Stimulated activated memory B cell treated with anti-CD40 and anti-IgM and Interleukin-4, amounts not matched to agents 10 μg/mL and 1 μg/mL and 100 μg/mL, for 72 hours (primary cell): Measurements from ENCODE around the gene SWAP70.
"Not testable (repeated sequence)": the region's sequence is repeated elsewhere in the genome, so short reads cannot be mapped to it uniquely, and the experiment has no call there.

Experiments used
- ATAC-seq: fragments of 150-1000 bp; cut with Tn5 transposase; 2 replicates; pipeline ENCODE4 v1.10.0; 2021
- H3K27ac Mint-ChIP-seq: one replicate; pipeline ENCODE4 v1.8.0; 2022; ENCODE audit warnings: mild to moderate bottlenecking, mixed read lengths
- H3K27me3 Mint-ChIP-seq: one replicate; pipeline ENCODE4 v1.8.0; 2022; ENCODE audit warnings: mixed read lengths
- H3K36me3 Mint-ChIP-seq: one replicate; pipeline ENCODE4 v1.8.0; 2022; ENCODE audit warnings: mixed read lengths
- H3K4me1 Mint-ChIP-seq: one replicate; pipeline ENCODE4 v1.8.0; 2022; ENCODE audit warnings: mixed read lengths
- H3K4me3 Mint-ChIP-seq: one replicate; pipeline ENCODE4 v1.8.0; 2022; ENCODE audit warnings: mild to moderate bottlenecking, moderate library complexity, mixed read lengths
- H3K9me3 Mint-ChIP-seq: one replicate; pipeline ENCODE4 v1.8.0; 2022; ENCODE audit warnings: mixed read lengths

SWAP70 gene

DNA sequence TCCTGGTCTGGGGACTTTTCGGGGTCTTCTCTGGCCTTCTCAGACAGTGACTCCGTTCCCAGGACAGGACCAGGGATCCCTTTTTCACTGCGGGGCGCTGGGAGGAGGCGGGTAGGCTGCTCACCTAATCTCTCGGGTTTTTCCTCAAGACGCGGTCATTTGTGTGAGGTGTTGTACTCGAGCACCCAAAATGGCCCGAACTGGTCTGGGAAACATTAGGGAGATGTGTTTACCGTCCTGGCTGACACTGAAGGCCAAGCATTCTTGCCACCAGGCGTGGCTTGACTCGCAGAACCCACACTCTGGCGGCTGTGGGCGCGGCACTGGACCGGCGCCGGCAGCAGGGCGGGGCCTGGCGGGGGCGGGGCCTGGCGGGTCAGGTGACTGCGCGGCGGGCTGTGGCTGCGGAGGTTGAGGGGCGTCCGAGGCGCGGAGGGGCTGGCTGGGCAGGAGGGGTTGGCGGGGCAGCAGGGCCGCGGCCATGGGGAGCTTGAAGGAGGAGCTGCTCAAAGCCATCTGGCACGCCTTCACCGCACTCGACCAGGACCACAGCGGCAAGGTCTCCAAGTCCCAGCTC, at the start of gene SWAP70:
Gene SWAP70, plus strand, starts transcription at position 379 of the 577 bp plus-strand sequence. Its CDS starts 103 bp downstream, at position 482.
- peaks cover 65% of the 10 kb centered on the region for H3K4me1 Mint-ChIP-seq
- ATAC-seq: peak; percentile 94
- peak within 1 kb of the TSS; percentile 97 for H3K4me3 Mint-ChIP-seq
- no peaks in the 10 kb centered on the region for H3K27me3 Mint-ChIP-seq
- H3K27ac Mint-ChIP-seq: peak within 1 kb of the TSS; percentile 99
- peaks cover 3% of the 10 kb centered on the region for H3K9me3 Mint-ChIP-seq
- H3K36me3 Mint-ChIP-seq: peaks cover 37% of the 10 kb centered on the region

DNA sequence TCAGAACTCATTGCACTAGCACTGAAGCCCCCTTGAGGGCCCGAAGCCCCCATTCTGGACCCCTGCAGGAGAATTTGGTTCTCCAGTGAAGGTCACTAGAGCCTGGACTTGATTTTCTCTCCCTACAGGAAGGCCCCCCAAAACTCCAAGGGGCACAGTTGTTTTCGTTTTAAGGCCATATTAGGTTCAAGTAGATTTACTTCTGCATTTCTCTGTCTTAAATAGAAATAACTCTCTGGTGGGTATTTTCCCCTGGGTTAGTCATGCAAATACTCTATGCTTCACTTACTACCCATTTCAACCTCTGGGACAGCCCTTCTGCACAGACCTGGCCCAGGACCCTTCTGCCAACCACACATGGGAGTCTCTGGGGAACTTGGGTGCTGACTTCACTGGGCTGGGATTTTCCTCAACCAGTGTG, 48.8 kb upstream of the SWAP70 start:
- Mint-ChIP-seq H3K9me3 (peaks cover 4% of the 10 kb centered on the region), H3K4me1 (peaks cover 80% of the 10 kb centered on the region), H3K27me3 (no peaks in the 10 kb centered on the region), H3K4me3 (peak overlapping the region; percentile 84), H3K27ac (peak overlapping the region; percentile 98), H3K36me3 (peaks cover 7% of the 10 kb centered on the region)
- peak; percentile 78 for ATAC-seq

DNA sequence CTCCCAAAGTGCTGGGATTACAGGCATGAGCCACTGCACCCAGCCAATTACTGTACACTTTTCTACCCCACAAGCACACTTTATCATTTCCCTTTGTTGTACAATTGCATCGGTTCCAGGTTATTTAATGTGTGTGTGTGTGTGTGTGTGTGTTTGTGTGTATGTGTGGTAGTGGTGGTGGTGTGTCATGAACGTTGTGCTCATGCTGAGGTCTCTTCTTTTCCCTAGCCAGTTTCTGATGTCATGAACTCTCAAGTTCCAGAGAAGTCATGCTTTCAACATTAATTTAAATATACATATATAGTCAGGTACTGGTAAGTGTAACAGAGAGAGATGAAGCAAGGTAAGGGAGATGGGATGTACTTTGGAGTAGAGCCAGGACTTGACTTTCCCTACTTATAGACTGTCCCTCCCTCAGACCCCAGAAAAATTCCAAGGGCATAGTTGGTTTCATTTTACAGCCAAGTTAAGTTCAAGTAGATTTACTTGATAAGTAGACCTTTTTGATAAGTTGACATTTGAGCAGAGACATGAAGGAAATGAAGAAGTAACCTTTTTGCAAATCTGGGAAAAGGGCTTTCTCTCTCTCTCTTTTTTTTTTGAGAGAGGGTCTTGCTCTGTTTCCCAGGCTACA, 47.7 kb upstream of the SWAP70 start:
- no peaks in the 10 kb centered on the region for H3K27me3 Mint-ChIP-seq
- peaks cover 4% of the 10 kb centered on the region for H3K9me3 Mint-ChIP-seq
- H3K36me3 Mint-ChIP-seq: peaks cover 7% of the 10 kb centered on the region
- peaks cover 75% of the 10 kb centered on the region for H3K4me1 Mint-ChIP-seq
- H3K4me3 Mint-ChIP-seq: peak overlapping the region; percentile 42
- H3K27ac Mint-ChIP-seq: peak overlapping the region; percentile 98
- no peak for ATAC-seq

DNA sequence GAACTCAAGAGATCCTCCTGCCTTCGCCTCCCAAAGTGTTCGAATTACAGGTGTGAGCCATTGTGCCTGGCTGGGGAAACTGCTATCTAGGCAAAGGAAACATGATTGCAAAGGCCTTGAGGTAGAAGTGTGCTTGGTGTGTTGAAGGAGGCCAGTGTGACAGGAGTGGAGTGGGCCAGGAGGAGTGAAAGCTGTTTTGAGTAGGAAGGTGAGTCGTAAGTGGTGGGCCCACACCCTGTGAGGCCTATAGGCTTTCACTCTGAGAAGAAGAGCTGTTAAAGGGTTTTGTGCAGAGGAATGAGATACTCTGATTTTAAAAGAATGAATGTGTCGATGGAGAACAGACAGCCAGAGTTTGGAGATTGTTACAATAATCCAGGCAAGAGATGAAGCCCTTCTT, 47.0 kb upstream of the SWAP70 start:
- H3K27ac Mint-ChIP-seq: peak overlapping the region; percentile 98
- H3K9me3 Mint-ChIP-seq: peaks cover 4% of the 10 kb centered on the region
- ATAC-seq: no peak
- peaks cover 71% of the 10 kb centered on the region for H3K4me1 Mint-ChIP-seq
- H3K36me3 Mint-ChIP-seq: peaks cover 7% of the 10 kb centered on the region
- H3K4me3 Mint-ChIP-seq: peak overlapping the region; percentile 9
- no peaks in the 10 kb centered on the region for H3K27me3 Mint-ChIP-seq

DNA sequence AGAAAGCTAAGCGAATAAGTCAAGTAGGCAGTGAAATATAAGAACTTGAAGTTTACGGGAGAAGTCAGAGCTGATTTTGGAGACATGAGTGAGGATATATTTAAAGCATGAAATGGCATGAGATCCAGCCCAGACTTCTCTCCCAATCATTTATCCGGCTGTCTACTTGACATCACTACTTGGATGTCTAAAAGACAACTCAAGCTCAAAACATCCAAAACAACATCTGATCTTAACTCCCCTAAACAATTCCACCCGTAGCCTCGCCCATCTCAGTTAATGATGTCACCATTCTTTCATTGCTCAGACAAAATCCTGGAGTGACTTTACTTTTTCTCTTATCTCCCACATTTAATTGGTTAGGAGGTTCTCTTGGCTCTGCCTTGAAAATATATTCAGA, 45.9 kb upstream of the SWAP70 start:
- ATAC-seq: no peak
- H3K9me3 Mint-ChIP-seq: peaks cover 4% of the 10 kb centered on the region
- peak overlapping the region; percentile 98 for H3K27ac Mint-ChIP-seq
- peaks cover 7% of the 10 kb centered on the region for H3K36me3 Mint-ChIP-seq
- no peak overlapping the region for H3K4me3 Mint-ChIP-seq
- no peaks in the 10 kb centered on the region for H3K27me3 Mint-ChIP-seq
- peaks cover 69% of the 10 kb centered on the region for H3K4me1 Mint-ChIP-seq

DNA sequence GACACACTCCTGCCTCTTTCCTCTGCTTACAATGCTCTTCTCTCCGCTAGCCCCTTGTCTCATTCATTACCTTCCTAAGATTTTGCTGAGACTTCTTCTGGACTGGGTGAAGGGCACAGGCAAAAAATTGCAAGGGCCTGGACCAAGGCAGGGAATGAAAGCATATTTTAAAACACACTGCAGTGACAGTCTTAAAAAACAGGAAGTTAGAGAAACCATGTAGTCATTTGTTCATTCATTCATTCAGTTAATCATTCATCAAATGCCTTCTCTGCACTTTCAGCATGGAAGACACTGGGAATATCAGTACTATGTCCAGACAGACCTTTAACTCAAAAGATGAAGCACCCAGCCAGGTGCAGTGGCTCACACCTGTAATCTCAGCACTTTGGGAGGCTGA, 44.9 kb upstream of the SWAP70 start:
- peaks cover 4% of the 10 kb centered on the region for H3K9me3 Mint-ChIP-seq
- H3K27me3 Mint-ChIP-seq: no peaks in the 10 kb centered on the region
- ATAC-seq: no peak
- peaks cover 7% of the 10 kb centered on the region for H3K36me3 Mint-ChIP-seq
- H3K27ac Mint-ChIP-seq: peak overlapping the region; percentile 98
- peak overlapping the region; percentile 12 for H3K4me3 Mint-ChIP-seq
- peaks cover 60% of the 10 kb centered on the region for H3K4me1 Mint-ChIP-seq

DNA sequence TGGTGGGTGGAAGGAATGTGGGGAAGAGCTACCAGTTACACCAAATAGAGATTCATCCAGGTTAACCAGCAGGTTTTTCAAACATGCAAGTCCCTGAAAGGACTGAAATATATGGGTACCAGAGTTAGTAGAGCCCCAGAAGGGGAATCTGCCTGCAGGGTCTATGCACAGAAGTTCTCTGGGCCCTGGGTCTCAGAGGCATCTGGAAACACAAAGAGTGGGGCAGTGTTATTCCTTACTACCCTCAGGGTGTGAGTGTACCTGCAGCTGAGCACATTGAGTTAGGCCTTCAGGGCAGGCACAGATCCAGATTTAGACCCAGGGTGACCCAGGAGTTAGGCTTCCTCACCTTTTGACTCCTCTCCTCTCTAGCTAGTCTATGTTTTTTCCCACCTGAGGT, 43.9 kb upstream of the SWAP70 start:
- H3K4me1 Mint-ChIP-seq: peaks cover 60% of the 10 kb centered on the region
- peak overlapping the region; percentile 98 for H3K27ac Mint-ChIP-seq

DNA sequence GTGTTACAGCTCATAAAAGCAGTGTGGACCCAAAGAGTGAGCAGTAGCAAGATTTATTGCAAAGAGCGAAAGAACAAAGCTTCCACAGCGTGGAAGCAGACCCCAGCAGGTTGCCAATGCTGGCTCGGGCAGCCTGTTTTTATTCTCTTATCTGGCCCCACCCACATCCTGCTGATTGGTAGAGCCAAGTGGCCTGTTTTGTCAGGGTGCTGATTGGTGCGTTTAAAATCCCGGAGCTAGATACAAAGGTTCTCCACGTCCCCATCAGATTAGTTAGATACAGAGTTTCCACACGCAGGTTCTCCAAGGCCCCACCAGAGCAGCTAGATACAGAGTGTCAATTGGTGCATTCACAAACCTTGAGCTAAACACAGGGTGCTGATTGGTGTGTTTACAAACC, 41.5 kb upstream of the SWAP70 start:
- not testable (repeated sequence) for H3K9me3 Mint-ChIP-seq, H3K36me3 Mint-ChIP-seq, H3K4me3 Mint-ChIP-seq, H3K27me3 Mint-ChIP-seq, ATAC-seq
- Mint-ChIP-seq H3K4me1 (peaks cover 60% of the 10 kb centered on the region), H3K27ac (peak overlapping the region; percentile 57)

More for the DNA sequence above, 43.9 kb upstream of the SWAP70 start:
- H3K36me3 Mint-ChIP-seq: peaks cover 7% of the 10 kb centered on the region
- no peaks in the 10 kb centered on the region for H3K27me3 Mint-ChIP-seq
- no peak for ATAC-seq
- H3K9me3 Mint-ChIP-seq: peaks cover 4% of the 10 kb centered on the region
- H3K4me3 Mint-ChIP-seq: peak overlapping the region; percentile 48

DNA sequence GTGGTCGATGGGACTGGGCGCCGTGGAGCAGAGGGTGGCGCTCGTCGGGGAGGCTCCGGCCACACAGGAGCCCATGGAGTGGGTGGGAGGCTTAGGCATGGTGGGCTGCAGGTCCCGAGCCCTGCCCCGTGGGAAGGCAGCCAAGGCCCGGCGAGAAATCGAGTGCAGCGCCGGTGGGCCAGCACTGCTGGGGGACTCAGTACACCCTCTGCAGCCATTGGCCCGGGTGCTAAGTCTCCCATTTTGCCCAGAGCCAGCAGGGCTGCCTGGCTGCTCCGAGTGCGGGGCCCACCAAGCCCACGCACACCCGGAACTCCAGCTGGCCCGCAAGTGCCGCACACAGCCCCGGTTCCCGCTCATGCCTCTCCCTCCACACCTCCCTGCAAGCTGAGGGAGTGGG, 40.8 kb upstream of the SWAP70 start:
- H3K36me3 Mint-ChIP-seq, H3K27ac Mint-ChIP-seq, H3K27me3 Mint-ChIP-seq, H3K9me3 Mint-ChIP-seq, ATAC-seq, H3K4me3 Mint-ChIP-seq: not testable (repeated sequence)
- peaks cover 57% of the 10 kb centered on the region for H3K4me1 Mint-ChIP-seq

DNA sequence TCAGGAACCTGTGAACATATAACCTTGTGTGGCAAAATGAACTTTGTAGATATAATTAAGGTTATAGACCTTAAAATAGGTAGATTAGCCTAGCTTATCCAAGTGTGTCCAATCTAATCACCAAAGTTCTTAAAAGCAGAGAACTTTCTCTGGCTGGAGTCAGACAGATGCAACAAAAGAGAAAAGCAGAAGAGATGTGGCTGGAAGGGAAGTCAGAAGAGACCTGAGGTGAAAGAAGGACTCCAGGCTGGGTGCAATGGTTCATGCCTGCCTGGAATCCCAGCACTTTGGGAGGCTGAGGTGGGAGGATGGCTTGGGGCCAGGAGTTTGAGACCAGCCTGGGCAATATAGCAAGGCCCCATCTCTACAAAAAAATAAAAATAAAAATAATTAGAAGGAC, 39.4 kb upstream of the SWAP70 start:
- peak overlapping the region; percentile 94 for H3K27ac Mint-ChIP-seq
- ATAC-seq: no peak
- no peaks in the 10 kb centered on the region for H3K9me3 Mint-ChIP-seq
- H3K36me3 Mint-ChIP-seq: no peaks in the 10 kb centered on the region
- no peaks in the 10 kb centered on the region for H3K27me3 Mint-ChIP-seq
- peaks cover 57% of the 10 kb centered on the region for H3K4me1 Mint-ChIP-seq
- no peak overlapping the region for H3K4me3 Mint-ChIP-seq

DNA sequence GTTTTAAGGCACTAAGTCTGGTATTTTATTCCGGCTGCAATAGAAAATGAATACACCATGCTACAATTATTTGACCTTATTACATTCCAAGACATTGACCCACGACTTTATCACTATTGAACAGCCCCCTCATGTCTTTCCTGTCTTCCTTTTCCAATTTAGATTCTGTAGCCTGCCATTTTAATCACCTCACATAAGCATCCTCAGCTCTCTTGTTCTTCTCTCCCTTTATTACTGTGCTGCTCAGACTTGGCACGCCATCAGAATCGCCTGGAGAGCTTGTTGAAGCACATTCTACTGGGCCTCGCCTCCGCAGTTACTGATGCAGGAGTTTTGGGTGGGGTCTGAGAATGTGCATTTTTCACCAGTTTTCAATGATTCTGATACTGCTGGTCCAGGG, 38.7 kb upstream of the SWAP70 start:
- Mint-ChIP-seq H3K9me3 (no peaks in the 10 kb centered on the region), H3K27ac (peak overlapping the region; percentile 94), H3K36me3 (no peaks in the 10 kb centered on the region), H3K27me3 (no peaks in the 10 kb centered on the region), H3K4me3 (no peak overlapping the region), H3K4me1 (peaks cover 57% of the 10 kb centered on the region)
- no peak for ATAC-seq

DNA sequence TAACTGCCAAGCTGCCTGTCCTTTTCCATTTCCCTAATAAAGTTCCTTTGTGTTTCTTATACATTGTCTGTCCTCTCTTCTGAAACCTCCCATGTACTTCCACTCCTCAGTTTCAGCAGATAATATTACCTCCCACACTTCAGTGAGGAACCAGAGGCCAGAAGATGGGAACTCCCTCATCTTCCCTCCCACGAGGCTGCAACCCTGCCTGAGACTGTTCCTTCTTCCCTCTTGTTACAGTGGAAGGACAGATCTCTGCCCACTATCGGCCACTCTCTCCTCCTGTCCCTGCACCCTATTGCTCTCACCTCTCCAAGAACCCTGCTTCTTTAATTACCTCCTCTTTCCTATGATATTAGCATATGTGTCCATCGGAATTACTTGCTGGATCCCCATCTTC, 38.1 kb upstream of the SWAP70 start:
- Mint-ChIP-seq H3K27ac (peak overlapping the region; percentile 94), H3K4me1 (peaks cover 57% of the 10 kb centered on the region), H3K36me3 (no peaks in the 10 kb centered on the region), H3K9me3 (no peaks in the 10 kb centered on the region), H3K27me3 (no peaks in the 10 kb centered on the region), H3K4me3 (no peak overlapping the region)
- ATAC-seq: no peak

DNA sequence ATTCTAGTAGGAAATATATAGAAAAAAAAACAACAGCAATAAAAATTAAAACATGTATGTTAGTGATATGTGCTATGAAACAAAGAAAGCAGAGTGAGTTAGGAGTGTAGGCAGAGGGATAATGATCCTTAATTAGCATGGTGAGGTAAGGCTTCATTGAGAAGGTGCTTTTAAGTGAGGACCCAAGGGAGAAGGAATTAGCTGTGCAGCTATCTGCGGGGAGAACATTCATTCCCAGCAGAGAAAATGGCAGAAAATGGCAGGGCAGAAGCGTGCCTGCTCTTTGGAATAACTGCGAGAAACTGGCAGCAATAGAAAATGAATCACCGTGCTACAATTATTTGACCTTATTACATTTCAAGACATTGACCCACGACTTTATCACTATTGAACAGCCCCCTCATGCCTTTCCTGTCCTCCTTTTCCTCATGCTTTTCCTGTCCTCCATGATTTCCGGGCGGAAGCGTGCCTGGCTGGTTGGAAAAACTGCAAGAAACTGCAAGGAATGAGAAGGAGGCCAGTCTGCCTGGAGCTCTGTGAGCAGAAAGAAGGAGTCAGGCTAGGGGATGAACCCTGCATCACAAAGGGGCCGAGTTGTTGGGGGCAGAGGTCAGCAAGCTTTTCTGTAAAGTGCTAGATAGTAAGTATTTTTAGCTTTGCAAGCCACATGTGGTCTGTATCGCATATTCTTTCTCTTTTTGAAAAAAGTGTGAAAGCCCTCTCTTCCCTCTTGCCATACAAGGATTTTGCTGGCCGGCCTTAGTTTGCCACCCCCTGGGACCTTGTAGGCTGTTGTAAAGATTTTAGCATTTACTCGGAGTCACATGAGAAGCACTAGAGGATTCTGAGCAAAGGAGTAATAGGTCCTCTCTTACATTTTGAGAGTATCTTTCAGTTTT, 37.1 kb upstream of the SWAP70 start:
- Mint-ChIP-seq H3K27me3 (no peaks in the 10 kb centered on the region), H3K36me3 (no peaks in the 10 kb centered on the region), H3K4me1 (peaks cover 66% of the 10 kb centered on the region), H3K4me3 (no peak overlapping the region), H3K27ac (peak overlapping the region; percentile 94), H3K9me3 (no peaks in the 10 kb centered on the region)
- peak; percentile 54 for ATAC-seq

DNA sequence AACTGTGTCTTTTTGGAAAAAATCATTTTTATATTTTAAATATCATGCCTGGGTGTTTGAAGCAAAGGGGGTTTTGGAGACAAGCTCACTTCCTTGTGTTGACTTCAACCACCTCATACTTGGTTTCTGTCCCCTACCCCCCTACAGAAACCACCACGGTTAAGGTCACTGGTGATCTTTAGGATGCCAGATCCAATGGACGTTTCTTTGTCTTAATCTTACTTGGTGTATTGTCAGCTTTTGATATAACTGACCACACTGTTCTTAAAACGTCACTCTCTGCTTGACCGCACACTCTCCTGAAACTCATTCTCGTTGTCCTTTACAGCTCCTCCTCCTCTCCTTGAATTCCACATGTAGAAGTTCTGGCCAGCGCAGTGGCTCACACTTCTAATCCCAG, 34.8 kb upstream of the SWAP70 start:
- Mint-ChIP-seq H3K27ac (peak overlapping the region; percentile 94), H3K4me1 (peaks cover 74% of the 10 kb centered on the region), H3K4me3 (peak overlapping the region; percentile 40), H3K36me3 (no peaks in the 10 kb centered on the region), H3K27me3 (no peaks in the 10 kb centered on the region), H3K9me3 (no peaks in the 10 kb centered on the region)
- peak; percentile 93 for ATAC-seq

DNA sequence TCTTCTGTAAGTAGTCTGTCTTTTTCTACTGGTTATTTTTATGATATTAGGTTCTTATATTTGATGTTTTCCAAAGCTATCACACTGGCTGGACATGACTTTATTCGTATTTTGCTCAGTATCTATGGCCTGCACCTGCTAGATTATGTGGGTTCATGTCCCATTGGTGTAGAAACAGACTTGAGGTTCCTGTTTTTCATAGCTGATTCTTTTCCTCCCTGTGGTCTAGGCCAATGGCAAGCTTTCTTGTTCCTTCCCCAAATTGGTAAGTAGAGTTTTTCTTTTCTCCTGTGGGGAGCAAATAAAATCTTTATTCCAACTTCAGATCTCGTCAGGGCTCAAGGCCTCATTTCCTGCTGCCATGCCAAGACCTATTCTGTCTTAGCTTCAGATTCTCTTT, 30.2 kb upstream of the SWAP70 start:
- H3K4me3 Mint-ChIP-seq: no peak overlapping the region
- H3K4me1 Mint-ChIP-seq: peaks cover 47% of the 10 kb centered on the region
- no peak for ATAC-seq
- H3K27ac Mint-ChIP-seq: peak overlapping the region; percentile 73
- no peaks in the 10 kb centered on the region for H3K36me3 Mint-ChIP-seq
- no peaks in the 10 kb centered on the region for H3K27me3 Mint-ChIP-seq
- no peaks in the 10 kb centered on the region for H3K9me3 Mint-ChIP-seq
